Measurements from ENCODE around the gene NBAS. TPM values are rescaled to one million over a fixed set of nuclear protein-coding genes. Genes with fewer than 3 reads are reported as not detected.

The NBAS gene
- total RNA-seq, 2 experiments from 2014 or later: 30.5 to 31.1 TPM

Other genes with a start within 250 kb of the NBAS start
- 10 to 100 TPM; 55.4 to 55.6 TPM for gene DDX1, start 30.5 kb upstream of the NBAS start, total RNA-seq